D721Med (cell line): ENCODE data around the gene SGCA.

Source experiments
- DNase-seq: peaks from one replicate; pipeline ENCODE4 v3.0.0; 2011; ENCODE audit warnings: low spot score; ENCODE audit not compliant: insufficient read length
- FAIRE-seq: peaks from 2 replicates; lab custom pipeline; 2011; peaks lifted over from hg19 to GRCh38; lab: Jason Lieb, UNC
- TF ChIP-seq, protein P1 (sequence below): IDR thresholded peaks from 2 replicates; pipeline ENCODE4 v1.5.1; 2012; ENCODE audit warnings: mild to moderate bottlenecking, control low read depth; ENCODE audit not compliant: insufficient read depth; ENCODE audit errors: missing control alignments

Gene SGCA

DNA sequence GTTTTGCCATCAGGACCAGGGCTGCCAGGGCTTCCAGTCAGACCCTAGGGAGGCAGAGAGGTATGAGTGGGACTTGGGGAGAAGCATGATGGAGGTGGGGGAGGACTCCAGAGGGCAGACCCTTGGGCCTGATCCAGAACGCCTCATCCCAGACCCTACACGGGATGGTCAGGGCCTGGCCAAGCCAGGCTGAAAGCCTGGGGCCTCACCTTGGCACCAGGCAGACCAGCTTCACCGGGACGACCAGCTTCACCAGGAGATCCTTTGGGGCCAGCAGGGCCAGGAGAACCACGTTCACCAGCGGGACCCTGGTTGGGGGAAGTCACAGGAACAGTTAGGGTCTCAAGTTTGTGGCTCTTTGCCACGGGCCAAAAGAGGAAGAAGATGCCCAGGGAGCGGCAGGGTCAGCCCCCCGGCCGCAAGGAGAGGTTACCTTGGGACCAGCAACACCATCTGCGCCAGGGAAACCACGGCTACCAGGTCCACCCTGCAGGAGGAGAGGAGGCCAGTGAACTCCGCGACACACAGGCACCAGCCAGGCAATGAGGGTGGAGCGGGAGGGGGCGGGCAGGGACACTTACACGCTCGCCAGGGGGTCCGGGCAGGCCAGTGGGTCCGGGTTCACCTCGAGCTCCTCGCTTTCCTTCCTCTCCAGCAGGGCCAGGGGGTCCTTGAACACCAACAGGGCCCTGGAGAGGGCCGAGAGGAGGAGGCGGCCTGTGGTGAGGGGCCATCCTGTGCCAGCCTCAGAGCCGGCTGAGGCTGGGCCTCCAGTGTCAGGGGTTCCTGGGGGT, 28.5 kb downstream of the SGCA start:
- DNase-seq: no peak
- FAIRE-seq: no peak
- TF ChIP-seq, protein P1, sequence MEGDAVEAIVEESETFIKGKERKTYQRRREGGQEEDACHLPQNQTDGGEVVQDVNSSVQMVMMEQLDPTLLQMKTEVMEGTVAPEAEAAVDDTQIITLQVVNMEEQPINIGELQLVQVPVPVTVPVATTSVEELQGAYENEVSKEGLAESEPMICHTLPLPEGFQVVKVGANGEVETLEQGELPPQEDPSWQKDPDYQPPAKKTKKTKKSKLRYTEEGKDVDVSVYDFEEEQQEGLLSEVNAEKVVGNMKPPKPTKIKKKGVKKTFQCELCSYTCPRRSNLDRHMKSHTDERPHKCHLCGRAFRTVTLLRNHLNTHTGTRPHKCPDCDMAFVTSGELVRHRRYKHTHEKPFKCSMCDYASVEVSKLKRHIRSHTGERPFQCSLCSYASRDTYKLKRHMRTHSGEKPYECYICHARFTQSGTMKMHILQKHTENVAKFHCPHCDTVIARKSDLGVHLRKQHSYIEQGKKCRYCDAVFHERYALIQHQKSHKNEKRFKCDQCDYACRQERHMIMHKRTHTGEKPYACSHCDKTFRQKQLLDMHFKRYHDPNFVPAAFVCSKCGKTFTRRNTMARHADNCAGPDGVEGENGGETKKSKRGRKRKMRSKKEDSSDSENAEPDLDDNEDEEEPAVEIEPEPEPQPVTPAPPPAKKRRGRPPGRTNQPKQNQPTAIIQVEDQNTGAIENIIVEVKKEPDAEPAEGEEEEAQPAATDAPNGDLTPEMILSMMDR: no peak

DNA sequence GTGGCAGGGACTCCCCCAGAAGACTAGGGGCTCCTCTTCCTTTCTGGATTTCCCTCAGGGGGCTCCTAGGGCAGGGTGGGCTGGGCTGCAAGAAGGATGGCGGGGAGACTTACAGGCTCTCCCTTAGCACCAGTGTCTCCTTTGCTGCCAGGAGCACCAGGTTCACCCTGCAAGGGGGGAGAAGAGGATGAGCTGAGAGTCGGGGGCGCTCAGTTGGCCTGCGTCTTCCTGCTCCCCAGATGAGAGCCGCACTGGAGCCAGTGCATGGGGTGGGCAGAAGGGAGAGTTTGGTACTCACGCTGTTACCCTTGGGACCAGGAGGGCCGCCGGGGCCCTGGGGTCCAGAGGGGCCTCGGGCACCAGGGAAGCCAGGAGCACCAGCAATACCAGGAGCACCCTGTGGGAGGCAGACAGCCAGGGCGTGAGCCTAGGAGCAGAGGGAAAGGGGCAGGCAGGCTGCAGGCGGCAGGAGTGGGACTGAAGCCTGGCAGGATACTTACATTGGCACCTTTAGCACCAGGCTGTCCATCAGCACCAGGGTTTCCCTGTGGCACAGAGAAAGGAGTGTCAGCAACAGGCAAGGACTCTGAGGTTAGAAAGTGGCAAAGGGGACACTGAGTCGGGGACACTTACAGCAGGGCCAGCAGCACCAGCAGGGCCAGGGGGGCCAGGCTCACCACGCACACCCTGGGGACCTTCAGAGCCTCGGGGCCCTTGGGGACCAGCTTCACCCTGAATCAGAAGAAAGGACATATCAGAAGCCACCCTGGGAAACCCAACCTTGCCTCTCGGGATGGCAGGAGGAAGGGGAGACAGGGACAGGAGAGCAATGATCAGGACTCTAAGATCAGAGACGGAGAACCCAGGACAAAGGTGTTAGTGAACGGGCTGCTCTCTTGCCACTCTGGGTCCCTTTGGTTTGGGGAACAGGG, 29.4 kb downstream of the SGCA start:
- no peak for DNase-seq

DNA sequence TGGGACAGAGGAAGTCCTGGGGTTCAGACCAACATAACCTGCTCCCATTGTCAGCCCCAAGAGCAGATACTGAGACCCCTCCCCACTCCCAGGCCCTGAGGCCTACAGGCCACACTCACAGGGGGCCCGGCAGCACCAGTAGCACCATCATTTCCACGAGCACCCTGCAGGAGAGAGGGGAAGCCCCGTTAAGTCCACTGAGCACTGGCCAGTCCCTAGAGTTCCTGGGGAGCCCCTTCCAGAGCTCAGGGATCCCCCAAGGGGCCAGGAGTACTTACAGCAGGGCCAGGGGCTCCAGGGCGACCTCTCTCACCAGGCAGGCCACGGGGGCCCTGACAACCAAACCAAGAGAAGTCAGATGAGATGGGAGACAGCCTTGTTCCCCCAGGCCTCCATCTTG, 30.2 kb downstream of the SGCA start:
- TF ChIP-seq, protein P1: no peak
- FAIRE-seq: no peak
- no peak for DNase-seq

More for the DNA sequence above, 29.4 kb downstream of the SGCA start:
- FAIRE-seq: no peak
- TF ChIP-seq, protein P1: no peak

DNA sequence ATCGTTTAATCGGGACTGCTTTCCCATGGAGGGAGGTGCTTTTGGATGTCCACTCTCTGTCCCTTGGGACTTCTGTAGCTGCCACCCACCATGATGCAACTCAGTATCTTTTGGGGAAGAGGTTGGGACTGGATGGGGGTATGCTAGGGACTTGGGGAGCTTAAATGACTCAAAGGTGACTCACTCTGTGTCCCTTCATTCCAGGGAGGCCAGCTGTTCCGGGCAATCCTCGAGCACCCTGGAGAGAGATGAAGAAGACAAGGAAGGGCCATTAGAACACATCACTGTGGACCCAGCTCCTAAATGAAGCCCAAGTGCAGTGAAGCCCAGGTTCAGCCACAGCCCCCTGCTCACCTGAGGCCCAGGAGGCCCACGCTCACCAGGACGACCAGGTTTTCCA, 31.0 kb downstream of the SGCA start:
- no peak for FAIRE-seq
- TF ChIP-seq, protein P1: no peak
- no peak for DNase-seq

DNA sequence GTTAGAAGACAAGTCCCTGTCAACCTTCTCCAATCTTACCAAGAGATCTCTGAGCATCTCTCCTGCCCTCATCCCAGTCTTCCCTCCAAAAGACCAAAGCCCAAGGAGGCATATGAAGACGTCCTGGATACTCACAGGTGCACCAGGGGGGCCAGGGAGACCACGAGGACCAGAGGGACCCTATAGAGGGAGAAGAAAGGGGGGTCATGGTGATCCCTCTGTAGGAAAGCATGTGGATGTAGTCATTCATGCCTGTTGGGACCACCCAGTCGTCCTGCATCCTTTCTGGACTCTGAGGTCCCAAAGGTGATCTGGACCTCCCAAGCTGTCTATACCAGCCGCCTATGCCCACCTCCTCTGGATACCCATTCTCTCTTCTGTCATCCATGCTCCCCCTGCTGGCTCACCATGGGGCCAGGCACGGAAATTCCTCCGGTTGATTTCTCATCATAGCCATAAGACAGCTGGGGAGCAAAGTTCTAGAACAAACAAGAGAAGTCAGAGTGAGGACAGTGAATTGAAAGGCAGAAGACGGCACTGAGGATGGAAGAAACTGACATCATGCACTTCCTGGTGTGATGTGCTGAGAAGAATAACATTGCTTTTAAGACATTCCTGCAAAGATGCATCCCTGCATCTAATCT, 32.3 kb downstream of the SGCA start:
- TF ChIP-seq, protein P1: peak; percentile 63
- FAIRE-seq: no peak
- DNase-seq: no peak

DNA sequence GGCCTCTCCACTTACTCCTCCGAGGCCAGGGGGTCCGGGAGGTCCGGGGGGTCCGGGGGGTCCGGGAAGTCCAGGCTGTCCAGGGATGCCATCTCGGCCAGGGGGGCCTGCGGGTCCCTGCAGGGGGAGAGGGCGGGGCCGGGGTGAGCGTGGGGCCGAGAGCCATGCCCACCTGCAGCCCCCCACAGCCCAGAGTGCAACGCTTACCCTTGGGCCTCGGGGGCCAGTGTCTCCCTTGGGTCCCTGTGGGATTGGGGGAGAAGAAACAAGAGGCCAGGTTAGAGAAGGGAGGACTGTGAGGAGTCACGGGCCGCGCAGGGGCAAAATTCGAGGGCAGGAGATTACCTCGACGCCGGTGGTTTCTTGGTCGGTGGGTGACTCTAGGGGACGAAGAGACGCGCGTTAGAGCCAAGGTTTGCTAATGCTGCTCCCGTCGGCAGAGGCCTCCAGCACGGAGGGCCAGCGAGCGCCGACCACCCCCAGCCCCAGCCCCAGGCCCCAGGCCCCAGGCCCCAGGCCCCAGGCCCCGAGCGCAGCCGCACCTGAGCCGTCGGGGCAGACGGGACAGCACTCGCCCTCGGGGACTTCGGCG, 33.5 kb downstream of the SGCA start:
- TF ChIP-seq, protein P1: no peak
- FAIRE-seq: no peak
- no peak for DNase-seq
